Uterus (tissue), 2 donors: ENCODE measurements around the gene IKZF1.

Experiments used
- CTCF ChIP-seq, 4 experiments: fragments of 200-600 bp in 2 of 4; fragments of 450-650 bp in 2 of 4; sonication (generic) in 2 of 4; IDR thresholded peaks; one replicate each; pipeline ENCODE4 v1.5.1; 2016 to 2019; ENCODE audit warnings: antibody characterized with exemption in 4 of 4, mild to moderate bottlenecking in 2 of 4, moderate library complexity in 1 of 4
- POLR2A ChIP-seq, 2 donors: fragments of 450-650 bp; IDR thresholded peaks; one replicate each; pipeline ENCODE4 v1.6.1; 2016; ENCODE audit warnings: antibody characterized with exemption in 2 of 2, mild to moderate bottlenecking in 1 of 2, moderate library complexity in 1 of 2

- TF ChIP-seq CTCF (IDR thresholded peaks at IDR 0.05) (no peak), POLR2A (IDR thresholded peaks at IDR 0.05) (no peak)
These were observed 144.3 kb downstream of the IKZF1 start for GRCh38 chr7:50448823-50449222.
